Chondrocyte (in vitro differentiated cells): Measurements from ENCODE around the gene MYO1G. TPM values are rescaled to one million over a fixed set of nuclear protein-coding genes. Genes with fewer than 3 reads are reported as not detected.

ENCODE experiments used
- DNase-seq: peaks from one replicate; pipeline ENCODE4 v3.0.0; 2021; ENCODE audit warnings: mixed read lengths, low spot score
- H3K27ac Mint-ChIP-seq: one replicate; pipeline ENCODE4 v1.8.0; 2021; ENCODE audit warnings: mild to moderate bottlenecking, moderate library complexity, mixed read lengths; ENCODE audit not compliant: unreplicated experiment
- H3K27me3 Mint-ChIP-seq: 2 replicates; pipeline ENCODE4 v1.8.0; 2021; ENCODE audit warnings: low read depth, mixed read lengths
- H3K36me3 Mint-ChIP-seq: 2 replicates; pipeline ENCODE4 v1.8.0; 2021; ENCODE audit warnings: low read depth, mixed read lengths
- H3K4me1 Mint-ChIP-seq: 2 replicates; pipeline ENCODE4 v1.8.0; 2021; ENCODE audit warnings: low read depth, mild to moderate bottlenecking, mixed read lengths
- H3K4me3 Mint-ChIP-seq: one replicate; pipeline ENCODE4 v1.8.0; 2021; ENCODE audit warnings: mild to moderate bottlenecking, moderate library complexity, mixed read lengths; ENCODE audit not compliant: unreplicated experiment
- H3K9me3 Mint-ChIP-seq: 2 replicates; pipeline ENCODE4 v1.8.0; 2021; ENCODE audit warnings: low read depth, mixed read lengths
- CTCF ChIP-seq: fragments of 200-600 bp; sonication (generic); IDR thresholded peaks from 2 replicates; pipeline ENCODE4 v1.5.0; 2021; ENCODE audit warnings: antibody characterized with exemption, mild to moderate bottlenecking, moderate library complexity
- total RNA-seq: library from RNA; stranded (reverse); gene quantifications from 3 replicates; pipeline ENCODE4 v1.2.1, GENCODE V29; 2021

Gene MYO1G
- total RNA-seq, 1 donor from 2014 or later: 0.05 TPM

GRCh38 chr7:44977304-44977958 is 1.4 kb downstream of the MYO1G start:
- no peak for DNase-seq
- Mint-ChIP-seq H3K27ac (no peak overlapping the region), H3K4me1 (peaks cover 29% of the 10 kb centered on the region), H3K4me3 (no peak overlapping the region), H3K27me3 (no peaks in the 10 kb centered on the region), H3K9me3 (no peaks in the 10 kb centered on the region), H3K36me3 (peaks cover under 1% of the 10 kb centered on the region)
- TF ChIP-seq CTCF: no peak

GRCh38 chr7:44976746-44977196 is 2.0 kb downstream of the MYO1G start:
- DNase-seq: peak; percentile 91
- Mint-ChIP-seq H3K36me3 (no peaks in the 10 kb centered on the region), H3K9me3 (no peaks in the 10 kb centered on the region), H3K4me1 (peaks cover 29% of the 10 kb centered on the region), H3K27ac (no peak overlapping the region), H3K4me3 (no peak overlapping the region), H3K27me3 (peaks cover 2% of the 10 kb centered on the region)
- no peak for TF ChIP-seq CTCF

GRCh38 chr7:44976040-44976745 is 2.6 kb downstream of the MYO1G start:
- no peak for DNase-seq
- Mint-ChIP-seq H3K4me1 (peaks cover 27% of the 10 kb centered on the region), H3K36me3 (no peaks in the 10 kb centered on the region), H3K9me3 (no peaks in the 10 kb centered on the region), H3K27me3 (peaks cover 2% of the 10 kb centered on the region), H3K27ac (no peak overlapping the region), H3K4me3 (no peak overlapping the region)
- TF ChIP-seq CTCF: no peak

GRCh38 chr7:44975331-44976039 is 3.3 kb downstream of the MYO1G start:
- no peak for TF ChIP-seq CTCF
- no peak for DNase-seq
- H3K4me3 Mint-ChIP-seq: no peak overlapping the region
- H3K36me3 Mint-ChIP-seq: no peaks in the 10 kb centered on the region
- peaks cover 20% of the 10 kb centered on the region for H3K4me1 Mint-ChIP-seq
- peaks cover 2% of the 10 kb centered on the region for H3K27me3 Mint-ChIP-seq
- H3K27ac Mint-ChIP-seq: no peak overlapping the region
- H3K9me3 Mint-ChIP-seq: no peaks in the 10 kb centered on the region

GRCh38 chr7:44974549-44974948 is 4.3 kb downstream of the MYO1G start:
- no peak overlapping the region for H3K4me3 Mint-ChIP-seq
- DNase-seq: no peak
- H3K4me1 Mint-ChIP-seq: peaks cover 11% of the 10 kb centered on the region
- H3K9me3 Mint-ChIP-seq: no peaks in the 10 kb centered on the region
- H3K27me3 Mint-ChIP-seq: peaks cover 2% of the 10 kb centered on the region
- H3K36me3 Mint-ChIP-seq: no peaks in the 10 kb centered on the region
- H3K27ac Mint-ChIP-seq: no peak overlapping the region
- no peak for TF ChIP-seq CTCF
